Peyer's patch (tissue), 4 donors: Measurements from ENCODE around the gene HGFAC.

Experiments used
- CTCF ChIP-seq, 6 experiments: fragments of 450-650 bp in 4 of 6; fragments of 200-600 bp in 2 of 6; sonication (generic) in 1 of 6; IDR thresholded peaks; one replicate each; pipeline ENCODE4 v1.5.1; 2017 to 2019; ENCODE audit warnings: antibody characterized with exemption in 6 of 6, mild to moderate bottlenecking in 3 of 6, moderate library complexity in 1 of 6
- POLR2A ChIP-seq, 2 donors: fragments of 450-650 bp; IDR thresholded peaks; one replicate each; pipeline ENCODE4 v1.5.1; 2017; ENCODE audit warnings: antibody characterized with exemption in 2 of 2, mild to moderate bottlenecking in 2 of 2, moderate library complexity in 2 of 2

DNA sequence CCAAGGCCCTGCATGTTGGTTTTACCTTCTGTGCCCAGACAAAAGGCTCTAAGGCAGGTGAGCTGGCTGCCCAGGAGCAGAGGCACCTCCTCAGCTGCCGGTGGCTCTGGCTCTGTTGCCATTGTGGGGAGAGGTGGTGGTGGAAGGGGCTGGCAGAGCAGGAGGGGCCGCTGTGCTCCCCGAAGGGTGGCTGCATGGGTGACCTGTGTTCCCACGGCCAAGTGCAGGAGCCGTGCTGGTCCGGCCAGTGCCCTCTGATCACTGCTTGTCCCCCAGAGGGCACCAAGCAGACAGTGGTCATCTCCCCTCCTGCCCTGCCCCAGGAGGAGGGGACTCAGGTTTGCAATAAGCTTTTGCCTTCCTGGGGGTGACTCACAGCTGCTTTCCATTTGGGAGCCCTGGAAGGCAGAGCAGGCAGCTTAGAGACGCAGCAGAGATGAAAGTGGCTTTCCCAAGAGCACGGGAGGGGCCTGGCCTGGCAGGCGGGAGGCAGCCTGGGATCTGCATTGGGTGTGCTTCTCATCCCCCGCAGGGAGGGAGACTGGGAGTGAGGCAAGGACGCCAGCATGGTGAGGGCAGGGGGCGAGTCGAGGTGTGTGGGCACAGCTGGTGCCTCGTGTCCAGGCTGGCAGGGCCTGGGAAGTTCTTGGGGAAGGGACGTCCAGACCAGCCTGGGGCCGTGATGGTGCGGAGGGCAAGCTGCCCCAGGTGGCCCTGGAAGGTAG is 50.1 kb downstream of the HGFAC start:
- TF ChIP-seq POLR2A (IDR thresholded peaks at IDR 0.05), result no peak
- TF ChIP-seq CTCF (IDR thresholded peaks at IDR 0.05), result no peak
